Keratinocyte (primary cell): Measurements from ENCODE around the gene NAGA. TPM values are rescaled to one million over a fixed set of nuclear protein-coding genes. Genes with fewer than 3 reads are reported as not detected.

ENCODE experiments used
- DNase-seq: peaks from one replicate; pipeline ENCODE4 v3.0.0-alpha.2; 2011; ENCODE audit warnings: low read depth, missing footprints, low spot score
- FAIRE-seq: peaks from 2 replicates; lab custom pipeline; 2011; peaks lifted over from hg19 to GRCh38; lab: Jason Lieb, UNC
- H2AFZ ChIP-seq: 2 replicates; pipeline ENCODE4 v1.6.0; 2012; ENCODE audit warnings: low read length, control low read depth, inconsistent platforms; ENCODE audit not compliant: control insufficient read depth
- H3K27ac ChIP-seq: 2 replicates; pipeline ENCODE4 v1.5.1; 2011; ENCODE audit warnings: low read length; ENCODE audit not compliant: control insufficient read depth, insufficient read depth
- H3K27me3 ChIP-seq: 3 replicates; pipeline ENCODE4 v1.6.0; 2011; ENCODE audit warnings: low read length; ENCODE audit not compliant: control insufficient read depth, insufficient read depth; ENCODE audit errors: extremely low read depth
- H3K36me3 ChIP-seq, 2 experiments: 2 replicates in 1 of 2; 3 replicates in 1 of 2; pipeline ENCODE4 v1.5.1; 2011; ENCODE audit warnings: low read length in 2 of 2, mild to moderate bottlenecking in 1 of 2; ENCODE audit not compliant: control insufficient read depth in 2 of 2, insufficient read depth in 2 of 2; ENCODE audit errors: extremely low read depth in 1 of 2
- H3K4me1 ChIP-seq: 3 replicates; pipeline ENCODE4 v1.5.1; 2011; ENCODE audit warnings: low read length; ENCODE audit not compliant: control insufficient read depth, insufficient read depth; ENCODE audit errors: extremely low read depth
- H3K4me2 ChIP-seq: 3 replicates; pipeline ENCODE4 v1.6.0; 2011; ENCODE audit warnings: low read depth, low read length; ENCODE audit not compliant: control insufficient read depth, insufficient read depth; ENCODE audit errors: extremely low read depth
- H3K4me3 ChIP-seq, 3 experiments: fragments of 200-600 bp in 1 of 3; sonication (generic) in 1 of 3; 2 replicates in 2 of 3; 3 replicates in 1 of 3; pipeline ENCODE4 v1.5.1; 2011 to 2016; ENCODE audit warnings: low read length in 3 of 3, mild to moderate bottlenecking in 3 of 3, control low read depth in 2 of 3, inconsistent platforms in 1 of 3, low read depth in 1 of 3, mixed read lengths in 1 of 3, mixed run types in 1 of 3, moderate library complexity in 1 of 3; ENCODE audit not compliant: control insufficient read depth in 2 of 3, insufficient read depth in 2 of 3; ENCODE audit errors: extremely low read depth in 1 of 3
- H3K79me2 ChIP-seq: 2 replicates; pipeline ENCODE4 v1.6.0; 2012; ENCODE audit warnings: low read length; ENCODE audit not compliant: control insufficient read depth, insufficient read depth
- H3K9ac ChIP-seq: 3 replicates; pipeline ENCODE4 v1.6.0; 2011; ENCODE audit warnings: low read length; ENCODE audit not compliant: control insufficient read depth, insufficient read depth; ENCODE audit errors: extremely low read depth
- H3K9me1 ChIP-seq: 3 replicates; pipeline ENCODE4 v1.6.0; 2011; ENCODE audit warnings: low read length; ENCODE audit not compliant: control insufficient read depth, insufficient read depth; ENCODE audit errors: extremely low read depth
- H3K9me3 ChIP-seq: 2 replicates; pipeline ENCODE4 v1.5.1; 2012; ENCODE audit warnings: low read depth, low read length; ENCODE audit not compliant: control insufficient read depth
- H4K20me1 ChIP-seq: 3 replicates; pipeline ENCODE4 v1.6.0; 2011; ENCODE audit warnings: low read length; ENCODE audit not compliant: control insufficient read depth, insufficient read depth; ENCODE audit errors: extremely low read depth
- EZH2 ChIP-seq: IDR thresholded peaks from one replicate; pipeline ENCODE4 v1.6.1; 2012; ENCODE audit warnings: inconsistent platforms, mild to moderate bottlenecking, low read length, moderate library complexity
- dilution Hi-C: fragments of 300-500 bp; cut with MboI; formaldehyde crosslinking; loops from one replicate; pipeline ENCODE4 v1.7.0; 2020; ENCODE audit warnings: low sequenced_read_pairs; ENCODE audit not compliant: extremely low pct_ligation_motif_present
- polyA plus RNA-seq, 5 experiments: library from polyadenylated mRNA; depleted of rRNA in 3 of 5; stranded (reverse) in 3 of 5; stranded (forward) in 1 of 5; unstranded in 1 of 5; fragments of >200 nt; gene quantifications; 1 replicate in 1 of 5; 2 replicates in 3 of 5; 3 replicates in 1 of 5; pipeline versions ENCODE4 v1.2.1 to v1.2.3, GENCODE V29; 2011 to 2012; ENCODE audit warnings: missing spikeins in 2 of 5, low read depth in 1 of 5, low replicate concordance in 1 of 5
- TF ChIP-seq, protein P1 (sequence below), 3 experiments: IDR thresholded peaks in 1 of 3; conservative IDR thresholded peaks in 1 of 3; optimal IDR thresholded peaks in 1 of 3; 2 replicates in 2 of 3; 3 replicates in 1 of 3; pipeline versions ENCODE3 to v1.5.1; 2011; ENCODE audit warnings: low read length in 3 of 3, mild to moderate bottlenecking in 3 of 3, moderate library complexity in 2 of 3, control low read depth in 1 of 3, inconsistent platforms in 1 of 3; ENCODE audit not compliant: insufficient read depth in 2 of 3; ENCODE audit errors: extremely low read depth in 1 of 3

Gene NAGA
- polyA plus RNA-seq, 1 donor (not counting 4 experiments of a cell fraction or from before 2014, with no cell fraction given), result 17.0 TPM

DNA sequence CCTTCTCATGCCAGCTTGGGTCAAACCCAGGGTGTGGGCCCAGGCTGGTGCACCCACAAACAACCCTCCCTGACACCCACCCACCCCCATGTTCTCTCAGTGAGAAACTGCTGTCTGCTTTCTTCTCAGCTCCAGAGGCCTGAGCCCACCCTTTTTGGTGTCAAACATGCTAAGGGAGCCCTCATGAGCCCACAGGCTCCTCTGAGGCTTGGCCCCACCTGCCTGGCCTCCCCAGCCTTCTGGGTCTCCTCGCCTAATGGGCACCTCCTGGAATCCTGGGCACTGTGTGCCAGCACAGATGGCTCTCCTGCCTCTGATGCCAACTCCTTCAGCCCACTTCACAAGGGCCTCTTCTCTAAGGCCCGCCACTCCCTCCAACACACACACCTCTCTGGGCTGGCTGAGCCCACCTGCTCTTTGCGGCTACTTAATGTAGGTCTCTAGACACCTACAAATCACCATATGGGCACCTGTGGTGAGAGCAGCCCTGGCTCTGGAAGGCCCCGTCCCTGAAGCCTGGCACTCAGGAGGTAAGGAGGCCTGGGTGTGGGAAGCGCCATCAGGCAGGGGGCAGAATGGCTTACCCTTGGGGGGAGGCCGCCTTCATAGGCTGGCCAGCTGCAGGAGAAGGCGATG, 4.4 kb downstream of the NAGA start:
- dilution Hi-C loops, result no loop called here
- DNase-seq, result no peak

DNA sequence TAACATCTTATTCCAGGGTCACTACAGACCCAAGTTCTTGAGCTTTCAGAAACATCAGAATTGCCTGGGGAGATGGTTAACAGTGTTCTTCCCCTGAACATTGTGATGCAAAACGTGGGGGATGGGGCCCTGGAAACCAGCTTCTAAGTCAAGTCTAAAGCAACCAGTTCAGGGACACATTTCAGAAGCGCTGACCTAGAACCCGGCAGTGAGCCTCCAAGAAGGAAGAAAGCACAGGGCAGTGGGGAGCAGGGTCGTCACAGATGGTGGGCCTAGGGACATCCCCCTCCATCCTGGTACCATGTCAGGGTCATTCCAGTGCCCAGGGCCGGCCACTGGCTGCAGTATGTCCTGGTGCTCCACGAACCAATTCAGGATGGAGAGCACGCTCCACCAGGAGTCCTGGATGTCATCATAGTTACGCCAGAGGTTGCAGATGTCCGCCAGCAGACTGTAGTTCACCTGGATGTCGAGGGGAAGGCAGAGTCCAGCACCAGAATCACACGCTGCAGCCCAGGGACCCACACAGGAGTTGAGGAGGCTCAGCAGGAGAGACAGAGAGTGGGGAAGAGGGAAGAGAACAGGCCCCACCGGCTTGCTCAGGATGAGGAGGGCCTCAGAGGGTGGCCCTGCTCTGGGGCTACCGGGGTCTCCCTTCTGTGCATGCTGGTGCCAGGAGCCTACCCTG, 5.0 kb downstream of the NAGA start:
- Histone ChIP-seq H3K4me2 (no peak overlapping the region), H4K20me1 (no peaks in the 10 kb centered on the region), H3K36me3 (peaks cover 11 to 26% of the 10 kb centered on the region in 2 experiments), H3K9me1 (no peaks in the 10 kb centered on the region), H3K27ac (no peak overlapping the region), H3K9me3 (no peaks in the 10 kb centered on the region), H3K27me3 (no peaks in the 10 kb centered on the region), H3K9ac (no peak overlapping the region), H3K4me3 (no peak overlapping the region), H2AFZ (no peak overlapping the region), H3K79me2 (peaks cover 3% of the 10 kb centered on the region), H3K4me1 (peaks cover 8% of the 10 kb centered on the region)
- dilution Hi-C loops, result no loop called here
- no peak for TF ChIP-seq EZH2
- TF ChIP-seq, protein P1, sequence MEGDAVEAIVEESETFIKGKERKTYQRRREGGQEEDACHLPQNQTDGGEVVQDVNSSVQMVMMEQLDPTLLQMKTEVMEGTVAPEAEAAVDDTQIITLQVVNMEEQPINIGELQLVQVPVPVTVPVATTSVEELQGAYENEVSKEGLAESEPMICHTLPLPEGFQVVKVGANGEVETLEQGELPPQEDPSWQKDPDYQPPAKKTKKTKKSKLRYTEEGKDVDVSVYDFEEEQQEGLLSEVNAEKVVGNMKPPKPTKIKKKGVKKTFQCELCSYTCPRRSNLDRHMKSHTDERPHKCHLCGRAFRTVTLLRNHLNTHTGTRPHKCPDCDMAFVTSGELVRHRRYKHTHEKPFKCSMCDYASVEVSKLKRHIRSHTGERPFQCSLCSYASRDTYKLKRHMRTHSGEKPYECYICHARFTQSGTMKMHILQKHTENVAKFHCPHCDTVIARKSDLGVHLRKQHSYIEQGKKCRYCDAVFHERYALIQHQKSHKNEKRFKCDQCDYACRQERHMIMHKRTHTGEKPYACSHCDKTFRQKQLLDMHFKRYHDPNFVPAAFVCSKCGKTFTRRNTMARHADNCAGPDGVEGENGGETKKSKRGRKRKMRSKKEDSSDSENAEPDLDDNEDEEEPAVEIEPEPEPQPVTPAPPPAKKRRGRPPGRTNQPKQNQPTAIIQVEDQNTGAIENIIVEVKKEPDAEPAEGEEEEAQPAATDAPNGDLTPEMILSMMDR (optimal IDR thresholded peaks at IDR 0.05 in 1 of 3, IDR thresholded peaks at IDR 0.05 in 1 of 3, conservative IDR thresholded peaks at IDR 0.05 in 1 of 3; ENCODE audit: extremely low read depth in 1 of 3, insufficient read depth in 2 of 3, low read length in 3 of 3), result no peak
- no peak for FAIRE-seq
- no peak for DNase-seq

More for the DNA sequence above, 4.4 kb downstream of the NAGA start:
- Histone ChIP-seq H3K27me3 (no peaks in the 10 kb centered on the region), H3K9me3 (no peaks in the 10 kb centered on the region), H3K9ac (no peak overlapping the region), H3K4me2 (no peak overlapping the region), H3K36me3 (peaks cover 9 to 21% of the 10 kb centered on the region in 2 experiments), H3K4me3 (no peak overlapping the region), H3K79me2 (peaks cover 3% of the 10 kb centered on the region), H3K9me1 (no peaks in the 10 kb centered on the region), H4K20me1 (no peaks in the 10 kb centered on the region), H3K4me1 (peaks cover 12% of the 10 kb centered on the region), H3K27ac (no peak overlapping the region), H2AFZ (no peak overlapping the region)
- FAIRE-seq, result no peak
- no peak for TF ChIP-seq EZH2
